ENCODE measurements around the gene TTPAL.

The TTPAL gene

DNA sequence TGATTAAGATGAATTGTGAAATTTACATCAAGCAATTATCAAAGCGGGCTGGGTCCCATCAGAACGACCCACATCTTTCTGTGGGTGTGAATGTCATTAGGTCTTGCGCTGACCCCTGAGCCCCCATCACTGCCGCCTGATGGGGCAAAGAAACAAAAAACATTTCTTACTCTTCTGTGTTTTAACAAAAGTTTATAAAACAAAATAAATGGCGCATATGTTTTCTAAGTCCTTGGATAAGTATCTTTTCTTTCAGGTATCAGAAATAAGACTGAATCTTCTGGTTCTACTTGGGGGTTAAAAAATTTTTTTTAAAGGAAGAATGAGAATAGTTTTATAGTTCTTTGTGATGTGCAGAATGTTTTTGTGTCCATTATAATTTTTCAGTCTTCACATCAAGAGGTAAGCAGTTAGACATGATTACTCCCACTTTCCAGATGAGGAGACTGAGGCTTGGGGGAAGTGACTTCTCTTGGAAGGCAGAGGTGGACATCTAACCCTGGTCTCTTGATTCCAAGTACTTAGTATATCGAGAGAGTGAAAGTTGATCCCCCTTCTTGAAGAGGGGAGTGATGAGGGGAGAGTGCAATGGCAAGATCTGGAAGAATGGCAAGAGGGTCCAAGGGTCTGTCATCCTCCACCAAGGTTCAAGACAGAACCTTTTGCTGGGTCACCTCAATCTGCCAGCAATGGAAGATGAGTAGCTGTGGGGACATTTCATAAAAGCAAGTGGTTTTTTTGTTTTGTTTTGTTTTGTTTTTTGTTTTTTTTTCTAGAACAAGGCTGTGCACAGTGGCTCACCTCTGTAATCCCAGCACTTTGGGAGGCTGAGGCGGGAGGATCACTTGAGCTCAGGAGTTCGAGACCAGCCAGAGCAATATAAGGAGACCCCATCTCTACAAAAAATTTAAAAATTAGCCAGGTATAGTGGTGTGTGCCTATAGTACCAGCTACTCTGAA, 42.8 kb upstream of the TTPAL start:
- DNase-seq = no peak
- TF ChIP-seq POLR2A (IDR thresholded peaks at IDR 0.05; ENCODE audit: low read length) = no peak
- no peak for TF ChIP-seq GATA1 (IDR thresholded peaks at IDR 0.05; ENCODE audit: low read depth, low read length)

DNA sequence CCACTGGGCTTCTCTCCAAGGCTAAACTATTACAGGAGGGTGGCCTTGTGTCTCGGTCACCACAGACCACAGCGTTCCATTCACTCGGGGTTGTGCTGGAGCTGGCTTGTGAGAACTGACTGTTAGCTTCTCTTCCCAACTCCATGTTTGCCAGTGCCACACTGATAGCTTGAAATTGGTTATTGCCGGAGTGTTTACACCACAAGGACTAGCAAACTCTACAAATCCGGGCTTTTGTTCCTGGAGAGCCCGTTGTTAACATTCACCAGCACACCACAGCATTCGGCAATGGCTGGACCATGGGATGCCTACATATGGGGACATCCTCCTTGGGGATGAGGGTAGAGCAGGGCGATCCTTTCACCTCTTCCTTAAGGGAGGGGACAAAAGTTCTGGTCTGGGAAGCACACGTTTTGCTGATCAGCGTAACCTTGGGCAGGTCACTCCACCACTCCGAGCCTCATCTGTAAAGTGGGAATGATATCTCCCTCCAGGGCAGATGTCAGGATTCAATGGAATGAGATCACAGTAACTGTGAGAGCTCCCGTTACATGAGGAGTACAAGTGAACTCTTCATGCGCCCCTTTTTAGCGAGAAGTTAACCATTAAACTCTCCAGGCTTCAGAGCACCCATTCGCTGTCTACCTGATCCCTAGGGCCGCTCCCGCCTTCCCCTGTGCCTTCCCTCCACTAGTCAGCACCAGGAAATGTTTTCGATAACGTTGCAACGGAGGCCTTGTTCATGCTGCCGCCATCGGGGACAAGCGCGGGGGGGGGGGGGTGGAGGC, 41.7 kb upstream of the TTPAL start:
- no peak for DNase-seq
- TF ChIP-seq POLR2A (IDR thresholded peaks at IDR 0.05; ENCODE audit: low read length) (no peak), GATA1 (IDR thresholded peaks at IDR 0.05; ENCODE audit: low read depth, low read length) (no peak)

GRCh38 chr20:44435630-44436335, 39.9 kb upstream of the TTPAL start:
- TF ChIP-seq GATA1 (IDR thresholded peaks at IDR 0.05; ENCODE audit: low read depth, low read length) (no peak), POLR2A (IDR thresholded peaks at IDR 0.05; ENCODE audit: low read length) (no peak)
- DNase-seq = no peak

DNA sequence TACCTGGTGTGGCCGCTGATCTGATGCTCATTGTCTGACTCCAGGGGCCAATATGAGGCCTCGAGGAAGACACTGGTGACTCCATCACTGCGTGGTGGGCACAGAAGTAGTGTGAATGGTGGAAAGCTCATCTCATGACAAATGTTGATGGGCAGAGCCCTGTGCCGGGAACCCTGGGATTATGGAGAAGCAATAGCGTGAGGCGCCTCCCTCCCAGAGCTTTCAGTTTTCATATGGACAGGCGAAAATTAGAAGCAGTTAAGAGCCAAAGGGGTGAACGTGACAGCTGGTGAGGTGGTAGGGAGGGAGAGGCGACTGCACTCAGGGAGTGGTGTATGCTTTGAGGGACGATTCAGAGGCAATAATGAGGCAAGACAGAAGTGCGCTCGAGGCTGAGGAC, 39.3 kb upstream of the TTPAL start:
- TF ChIP-seq GATA1 (IDR thresholded peaks at IDR 0.05; ENCODE audit: low read depth, low read length) = no peak
- TF ChIP-seq POLR2A (IDR thresholded peaks at IDR 0.05; ENCODE audit: low read length) = no peak
- DNase-seq = no peak

DNA sequence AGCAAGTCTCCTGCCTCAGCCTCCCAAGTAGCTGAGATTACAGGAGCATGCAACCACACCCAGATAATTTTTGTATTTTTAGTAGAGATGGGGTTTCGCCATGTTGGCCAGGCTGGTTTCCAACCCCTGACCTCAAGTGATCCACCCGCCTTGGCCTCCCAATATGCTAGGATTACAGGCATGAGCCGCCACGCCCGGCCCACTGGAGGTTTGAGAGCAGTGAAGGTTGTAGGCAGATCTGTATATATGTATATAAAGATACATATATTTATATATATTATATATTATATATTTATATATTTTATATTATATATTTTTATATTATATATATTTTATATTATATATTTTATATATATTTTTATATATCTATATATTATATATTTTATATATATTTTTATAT, 38.2 kb upstream of the TTPAL start:
- DNase-seq = peak; percentile 41 to 52

GRCh38 chr20:44438782-44439181, 36.9 kb upstream of the TTPAL start:
- no peak for TF ChIP-seq GATA1 (IDR thresholded peaks at IDR 0.05; ENCODE audit: low read depth, low read length)
- TF ChIP-seq POLR2A (IDR thresholded peaks at IDR 0.05; ENCODE audit: low read length) = no peak
- no peak for DNase-seq

More for the DNA sequence above, 38.2 kb upstream of the TTPAL start:
- TF ChIP-seq GATA1 (IDR thresholded peaks at IDR 0.05; ENCODE audit: low read depth, low read length) = no peak
- no peak for TF ChIP-seq POLR2A (IDR thresholded peaks at IDR 0.05; ENCODE audit: low read length)

DNA sequence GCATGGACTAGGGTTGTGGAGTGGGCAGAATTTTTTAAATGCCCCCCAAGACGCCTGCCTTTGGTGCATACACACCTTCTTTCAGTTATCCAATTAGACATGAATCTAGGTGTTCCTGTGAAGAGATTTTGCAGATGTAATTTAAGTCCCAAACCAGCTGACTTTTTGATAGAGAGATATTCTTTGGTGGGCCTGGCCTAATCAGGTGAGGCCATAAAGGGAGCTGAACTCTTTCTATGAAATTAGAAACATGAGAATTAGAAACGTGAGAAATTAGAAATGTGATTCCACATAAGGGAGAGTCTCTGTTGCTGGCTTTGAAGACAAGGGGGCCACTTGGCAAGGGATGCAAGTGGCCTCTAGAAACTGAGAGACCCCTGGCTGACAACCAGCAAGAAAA, 36.4 kb upstream of the TTPAL start:
- no peak for TF ChIP-seq GATA1 (IDR thresholded peaks at IDR 0.05; ENCODE audit: low read depth, low read length)
- no peak for TF ChIP-seq POLR2A (IDR thresholded peaks at IDR 0.05; ENCODE audit: low read length)
- DNase-seq = no peak

DNA sequence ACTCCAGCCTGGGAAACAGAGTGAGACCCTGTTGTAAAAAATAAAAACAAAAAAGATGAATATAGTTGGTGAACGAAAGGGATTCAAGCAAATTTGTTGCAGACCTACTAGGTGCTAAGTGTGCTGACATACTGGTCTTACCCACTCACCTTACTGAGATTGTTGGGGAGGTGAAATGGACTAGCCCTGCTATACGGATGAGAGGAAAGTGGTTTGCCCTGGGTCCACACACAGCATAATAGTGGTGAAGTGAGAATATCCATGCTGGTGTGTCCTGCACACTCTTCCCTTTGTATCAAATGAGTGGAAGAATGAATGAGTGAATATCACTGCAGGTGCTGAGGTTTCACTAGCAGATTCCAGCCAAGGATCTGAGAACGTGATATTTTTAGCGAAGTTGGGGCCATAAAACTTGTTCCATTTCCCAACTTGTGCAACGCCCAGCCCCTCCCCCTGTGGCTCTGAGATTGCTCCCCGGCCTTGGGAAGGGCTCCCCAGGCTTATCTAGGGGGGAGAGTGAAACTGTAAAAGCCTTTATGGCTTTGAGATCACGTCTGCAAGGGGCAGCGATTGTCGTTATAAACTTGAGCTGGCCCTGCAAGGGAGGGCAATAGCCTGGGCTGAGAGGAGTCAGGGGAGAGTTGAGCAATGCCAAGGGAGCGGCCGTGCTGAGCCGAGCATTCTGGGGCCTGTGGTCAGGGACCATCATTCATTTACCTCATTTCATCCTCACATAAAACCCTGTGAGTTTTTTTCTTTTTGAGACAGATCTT, 33.2 kb upstream of the TTPAL start:
- no peak for DNase-seq
- no peak for TF ChIP-seq GATA1 (IDR thresholded peaks at IDR 0.05; ENCODE audit: low read depth, low read length)
- no peak for TF ChIP-seq POLR2A (IDR thresholded peaks at IDR 0.05; ENCODE audit: low read length)

GRCh38 chr20:44445742-44446710, 29.6 kb upstream of the TTPAL start:
- DNase-seq = no peak
- TF ChIP-seq GATA1 (IDR thresholded peaks at IDR 0.05; ENCODE audit: low read depth, low read length) (no peak), POLR2A (IDR thresholded peaks at IDR 0.05; ENCODE audit: low read length) (no peak)

- TF ChIP-seq GATA1 (IDR thresholded peaks at IDR 0.05; ENCODE audit: low read depth, low read length) (no peak), POLR2A (IDR thresholded peaks at IDR 0.05; ENCODE audit: low read length) (no peak)
- DNase-seq = no peak
These were observed 27.8 kb upstream of the TTPAL start for GRCh38 chr20:44447827-44448419.

GRCh38 chr20:44448753-44449546, 26.7 kb upstream of the TTPAL start:
- DNase-seq = peak; percentile 75 to 80
- TF ChIP-seq POLR2A (IDR thresholded peaks at IDR 0.05; ENCODE audit: low read length) (no peak), GATA1 (IDR thresholded peaks at IDR 0.05; ENCODE audit: low read depth, low read length) (no peak)

Measured in erythroblast (primary cell).